WERI-Rb-1 (cell line): Measurements from ENCODE around the gene CEP126.

Experiments used
- DNase-seq: peaks from one replicate; pipeline ENCODE4 v3.0.0-alpha.2; 2020
- H3K27ac ChIP-seq: fragments of 250-450 bp; sonication (Bioruptor Pico); 2 replicates; pipeline ENCODE4 v1.5.1; 2020; ENCODE audit warnings: mild to moderate bottlenecking, moderate library complexity
- H3K27me3 ChIP-seq: fragments of 250-450 bp; sonication (Bioruptor Pico); 2 replicates; pipeline ENCODE4 v1.5.1; 2021; ENCODE audit warnings: mild to moderate bottlenecking, low read depth, moderate library complexity; ENCODE audit not compliant: insufficient read depth, severe bottlenecking
- H3K36me3 ChIP-seq: fragments of 250-450 bp; sonication (Bioruptor Pico); 2 replicates; pipeline ENCODE4 v1.5.1; 2020; ENCODE audit warnings: mild to moderate bottlenecking, moderate library complexity
- H3K4me3 ChIP-seq: 2 replicates; pipeline ENCODE4 v1.5.1; 2011; ENCODE audit warnings: low read depth, mild to moderate bottlenecking, control low read depth, low read length
- H3K9me3 ChIP-seq: fragments of 250-450 bp; sonication (Bioruptor Pico); 2 replicates; pipeline ENCODE4 v1.5.1; 2021; ENCODE audit warnings: mild to moderate bottlenecking, moderate library complexity; ENCODE audit not compliant: severe bottlenecking
- TF ChIP-seq, protein P1 (sequence below): IDR thresholded peaks from 2 replicates; pipeline ENCODE4 v1.5.1; 2011; ENCODE audit warnings: low read depth, mild to moderate bottlenecking, control low read depth, inconsistent platforms, low read length

Gene CEP126

DNA sequence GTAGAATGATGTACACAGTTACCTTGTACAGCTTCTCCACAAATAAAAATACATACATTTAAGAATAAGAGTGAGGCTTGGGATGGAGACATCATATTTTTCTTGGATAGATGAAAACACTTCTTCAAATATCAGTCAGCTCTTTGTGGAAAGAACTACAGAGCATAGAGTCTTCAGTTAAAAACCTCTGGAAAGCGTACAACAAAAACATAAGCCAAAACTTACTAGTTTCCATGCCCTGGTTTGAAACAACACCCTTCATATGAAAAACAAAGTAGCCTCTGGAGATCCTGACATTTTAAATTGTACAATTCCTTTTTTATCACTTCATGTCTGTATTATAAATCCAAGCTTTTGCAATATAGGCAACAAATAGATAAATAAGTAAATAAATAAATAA, 7.0 kb upstream of the CEP126 start:
- H3K27me3 ChIP-seq = no peaks in the 10 kb centered on the region
- H3K4me3 ChIP-seq = no peak overlapping the region
- no peak overlapping the region for H3K27ac ChIP-seq
- H3K36me3 ChIP-seq = no peaks in the 10 kb centered on the region
- TF ChIP-seq, protein P1, sequence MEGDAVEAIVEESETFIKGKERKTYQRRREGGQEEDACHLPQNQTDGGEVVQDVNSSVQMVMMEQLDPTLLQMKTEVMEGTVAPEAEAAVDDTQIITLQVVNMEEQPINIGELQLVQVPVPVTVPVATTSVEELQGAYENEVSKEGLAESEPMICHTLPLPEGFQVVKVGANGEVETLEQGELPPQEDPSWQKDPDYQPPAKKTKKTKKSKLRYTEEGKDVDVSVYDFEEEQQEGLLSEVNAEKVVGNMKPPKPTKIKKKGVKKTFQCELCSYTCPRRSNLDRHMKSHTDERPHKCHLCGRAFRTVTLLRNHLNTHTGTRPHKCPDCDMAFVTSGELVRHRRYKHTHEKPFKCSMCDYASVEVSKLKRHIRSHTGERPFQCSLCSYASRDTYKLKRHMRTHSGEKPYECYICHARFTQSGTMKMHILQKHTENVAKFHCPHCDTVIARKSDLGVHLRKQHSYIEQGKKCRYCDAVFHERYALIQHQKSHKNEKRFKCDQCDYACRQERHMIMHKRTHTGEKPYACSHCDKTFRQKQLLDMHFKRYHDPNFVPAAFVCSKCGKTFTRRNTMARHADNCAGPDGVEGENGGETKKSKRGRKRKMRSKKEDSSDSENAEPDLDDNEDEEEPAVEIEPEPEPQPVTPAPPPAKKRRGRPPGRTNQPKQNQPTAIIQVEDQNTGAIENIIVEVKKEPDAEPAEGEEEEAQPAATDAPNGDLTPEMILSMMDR = no peak
- no peaks in the 10 kb centered on the region for H3K9me3 ChIP-seq
- no peak for DNase-seq

DNA sequence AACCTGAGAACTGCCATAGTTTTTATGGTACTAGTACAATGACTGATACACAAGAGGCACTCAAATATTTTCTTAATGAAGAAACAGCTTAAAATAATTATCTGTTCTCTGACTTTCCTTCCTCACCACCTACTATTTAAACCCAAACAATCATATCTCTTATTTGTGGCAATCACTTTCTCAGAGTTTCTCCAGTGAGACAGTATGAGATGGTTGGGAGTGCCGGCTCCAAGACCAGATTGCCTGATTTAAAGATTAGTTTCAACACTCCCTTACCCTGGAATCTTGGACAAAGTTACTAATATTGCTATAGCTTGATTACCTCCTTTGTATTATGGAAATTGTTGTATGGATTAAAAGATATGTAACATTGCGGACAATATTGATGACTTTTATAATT, 5.7 kb upstream of the CEP126 start:
- H3K9me3 ChIP-seq = no peaks in the 10 kb centered on the region
- no peak overlapping the region for H3K27ac ChIP-seq
- no peaks in the 10 kb centered on the region for H3K27me3 ChIP-seq
- TF ChIP-seq, protein P1 = no peak
- DNase-seq = no peak
- no peaks in the 10 kb centered on the region for H3K36me3 ChIP-seq
- H3K4me3 ChIP-seq = no peak overlapping the region

DNA sequence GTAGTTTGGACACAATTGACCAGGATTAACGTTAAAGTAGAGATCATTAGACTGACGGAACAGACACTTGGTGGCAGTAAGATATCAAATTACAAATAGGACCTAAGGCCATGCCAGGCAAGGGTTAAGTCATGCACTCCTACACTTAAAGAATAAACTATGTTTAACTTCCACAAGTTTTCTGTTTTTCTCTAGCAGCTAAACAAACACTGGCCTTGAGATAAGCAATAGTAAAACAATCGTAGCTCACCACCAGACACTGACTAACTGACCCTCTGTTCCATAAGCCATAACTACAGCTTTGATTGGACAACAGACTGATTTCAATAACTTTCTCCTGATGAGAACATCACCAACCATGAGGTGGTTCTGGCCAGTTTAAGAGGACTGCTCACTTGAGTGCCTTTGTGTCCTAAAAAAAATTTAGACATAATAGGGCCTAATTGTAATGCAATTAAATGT, 2.0 kb upstream of the CEP126 start:
- no peaks in the 10 kb centered on the region for H3K27me3 ChIP-seq
- no peak overlapping the region for H3K4me3 ChIP-seq
- no peak for DNase-seq
- no peaks in the 10 kb centered on the region for H3K9me3 ChIP-seq
- TF ChIP-seq, protein P1 = no peak
- no peaks in the 10 kb centered on the region for H3K36me3 ChIP-seq
- H3K27ac ChIP-seq = no peak overlapping the region

DNA sequence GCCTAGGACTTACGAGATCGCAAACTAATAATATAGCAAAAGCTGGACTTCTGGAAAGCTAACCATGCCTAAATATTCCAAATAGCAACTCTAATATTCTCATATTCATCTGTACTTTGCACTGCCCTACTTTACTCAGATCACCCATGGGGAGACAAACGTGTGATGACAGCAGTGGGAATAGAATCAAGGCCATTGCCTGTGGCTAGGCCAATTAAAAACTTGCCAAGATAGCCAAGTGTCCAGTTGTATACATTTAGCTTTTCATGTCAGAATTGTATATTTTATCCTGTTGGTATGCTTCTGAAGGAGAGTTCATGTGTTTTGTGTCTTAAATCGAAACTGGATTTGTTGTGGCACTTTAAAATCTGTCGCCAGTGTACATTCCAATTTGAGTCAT, 1.2 kb upstream of the CEP126 start:
- no peak for DNase-seq
- H3K27me3 ChIP-seq = no peaks in the 10 kb centered on the region
- H3K9me3 ChIP-seq = no peaks in the 10 kb centered on the region
- TF ChIP-seq, protein P1 = no peak
- no peak overlapping the region for H3K4me3 ChIP-seq
- no peaks in the 10 kb centered on the region for H3K36me3 ChIP-seq
- no peak overlapping the region for H3K27ac ChIP-seq

DNA sequence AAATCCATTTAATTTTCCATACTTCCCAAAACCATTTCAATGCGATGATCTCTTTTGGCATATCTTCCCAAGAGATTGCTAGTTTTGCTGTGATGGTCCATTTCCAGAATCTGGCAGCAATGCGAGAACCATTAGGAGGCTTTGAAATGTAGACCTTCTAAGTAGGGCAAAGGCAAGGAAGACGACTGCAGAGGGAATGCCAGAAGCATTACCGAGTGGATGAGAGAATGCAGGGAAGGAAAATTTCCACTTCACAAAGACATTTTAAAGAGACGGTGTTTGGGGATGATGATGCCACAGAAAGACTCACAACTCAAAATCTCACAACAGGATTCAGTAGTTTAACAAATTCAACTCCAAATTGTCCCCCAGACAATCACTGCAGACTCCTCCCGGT, 471 bp upstream of the CEP126 start:
- no peaks in the 10 kb centered on the region for H3K9me3 ChIP-seq
- no peak overlapping the region for H3K27ac ChIP-seq
- H3K36me3 ChIP-seq = no peaks in the 10 kb centered on the region
- peak overlapping the region; percentile 70 for H3K4me3 ChIP-seq
- TF ChIP-seq, protein P1 = no peak
- H3K27me3 ChIP-seq = no peaks in the 10 kb centered on the region
- no peak for DNase-seq

DNA sequence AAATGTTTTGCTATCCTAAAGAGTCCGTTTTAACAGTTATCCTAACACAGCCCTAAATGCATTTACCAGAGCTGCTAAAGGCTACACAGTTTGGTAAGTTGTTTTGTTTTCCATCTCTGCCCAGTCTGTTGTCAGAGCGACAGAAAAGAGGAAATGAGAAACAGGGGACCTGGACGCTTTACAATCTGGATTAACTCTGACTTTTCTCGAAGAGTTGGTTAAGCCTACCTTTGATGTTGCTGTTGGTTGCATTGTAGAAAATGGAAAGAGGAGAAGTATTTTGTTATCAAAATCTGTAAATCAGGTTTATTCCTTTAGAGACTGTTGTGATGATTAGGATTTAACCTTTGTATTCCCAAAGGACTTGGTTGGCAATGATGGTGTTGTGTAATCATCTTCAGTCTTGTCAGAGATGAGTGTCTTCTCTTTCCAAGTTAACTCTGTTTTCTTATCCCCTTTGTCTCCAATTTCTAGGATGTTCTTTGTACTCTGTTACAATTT, 1.0 kb downstream of the CEP126 start:
- peak overlapping the region; percentile 60 for H3K27ac ChIP-seq
- no peaks in the 10 kb centered on the region for H3K9me3 ChIP-seq
- H3K36me3 ChIP-seq = no peaks in the 10 kb centered on the region
- H3K4me3 ChIP-seq = peak overlapping the region; percentile 70
- no peaks in the 10 kb centered on the region for H3K27me3 ChIP-seq
- DNase-seq = no peak
- TF ChIP-seq, protein P1 = no peak
